Keratinocyte (primary cell): Measurements from ENCODE around the gene MTUS2. TPM values are rescaled to one million over a fixed set of nuclear protein-coding genes. Genes with fewer than 3 reads are reported as not detected.

Experiments
- DNase-seq: peaks from one replicate; pipeline ENCODE4 v3.0.0-alpha.2; 2011; ENCODE audit warnings: low read depth, missing footprints, low spot score
- FAIRE-seq: peaks from 2 replicates; lab custom pipeline; 2011; peaks lifted over from hg19 to GRCh38; lab: Jason Lieb, UNC
- H2AFZ ChIP-seq: 2 replicates; pipeline ENCODE4 v1.6.0; 2012; ENCODE audit warnings: low read length, control low read depth, inconsistent platforms; ENCODE audit not compliant: control insufficient read depth
- H3K27ac ChIP-seq: 2 replicates; pipeline ENCODE4 v1.5.1; 2011; ENCODE audit warnings: low read length; ENCODE audit not compliant: control insufficient read depth, insufficient read depth
- H3K27me3 ChIP-seq: 3 replicates; pipeline ENCODE4 v1.6.0; 2011; ENCODE audit warnings: low read length; ENCODE audit not compliant: control insufficient read depth, insufficient read depth; ENCODE audit errors: extremely low read depth
- H3K36me3 ChIP-seq, 2 experiments: 2 replicates in 1 of 2; 3 replicates in 1 of 2; pipeline ENCODE4 v1.5.1; 2011; ENCODE audit warnings: low read length in 2 of 2, mild to moderate bottlenecking in 1 of 2; ENCODE audit not compliant: control insufficient read depth in 2 of 2, insufficient read depth in 2 of 2; ENCODE audit errors: extremely low read depth in 1 of 2
- H3K4me1 ChIP-seq: 3 replicates; pipeline ENCODE4 v1.5.1; 2011; ENCODE audit warnings: low read length; ENCODE audit not compliant: control insufficient read depth, insufficient read depth; ENCODE audit errors: extremely low read depth
- H3K4me2 ChIP-seq: 3 replicates; pipeline ENCODE4 v1.6.0; 2011; ENCODE audit warnings: low read depth, low read length; ENCODE audit not compliant: control insufficient read depth, insufficient read depth; ENCODE audit errors: extremely low read depth
- H3K4me3 ChIP-seq, 3 experiments: fragments of 200-600 bp in 1 of 3; sonication (generic) in 1 of 3; 2 replicates in 2 of 3; 3 replicates in 1 of 3; pipeline ENCODE4 v1.5.1; 2011 to 2016; ENCODE audit warnings: low read length in 3 of 3, mild to moderate bottlenecking in 3 of 3, control low read depth in 2 of 3, inconsistent platforms in 1 of 3, low read depth in 1 of 3, mixed read lengths in 1 of 3, mixed run types in 1 of 3, moderate library complexity in 1 of 3; ENCODE audit not compliant: control insufficient read depth in 2 of 3, insufficient read depth in 2 of 3; ENCODE audit errors: extremely low read depth in 1 of 3
- H3K79me2 ChIP-seq: 2 replicates; pipeline ENCODE4 v1.6.0; 2012; ENCODE audit warnings: low read length; ENCODE audit not compliant: control insufficient read depth, insufficient read depth
- H3K9ac ChIP-seq: 3 replicates; pipeline ENCODE4 v1.6.0; 2011; ENCODE audit warnings: low read length; ENCODE audit not compliant: control insufficient read depth, insufficient read depth; ENCODE audit errors: extremely low read depth
- H3K9me1 ChIP-seq: 3 replicates; pipeline ENCODE4 v1.6.0; 2011; ENCODE audit warnings: low read length; ENCODE audit not compliant: control insufficient read depth, insufficient read depth; ENCODE audit errors: extremely low read depth
- H3K9me3 ChIP-seq: 2 replicates; pipeline ENCODE4 v1.5.1; 2012; ENCODE audit warnings: low read depth, low read length; ENCODE audit not compliant: control insufficient read depth
- H4K20me1 ChIP-seq: 3 replicates; pipeline ENCODE4 v1.6.0; 2011; ENCODE audit warnings: low read length; ENCODE audit not compliant: control insufficient read depth, insufficient read depth; ENCODE audit errors: extremely low read depth
- CTCF ChIP-seq, 3 experiments: IDR thresholded peaks in 1 of 3; conservative IDR thresholded peaks in 1 of 3; optimal IDR thresholded peaks in 1 of 3; 2 replicates in 2 of 3; 3 replicates in 1 of 3; pipeline versions ENCODE3 to v1.5.1; 2011; ENCODE audit warnings: low read length in 3 of 3, mild to moderate bottlenecking in 3 of 3, moderate library complexity in 2 of 3, control low read depth in 1 of 3, inconsistent platforms in 1 of 3; ENCODE audit not compliant: insufficient read depth in 2 of 3; ENCODE audit errors: extremely low read depth in 1 of 3
- EZH2 ChIP-seq: IDR thresholded peaks from one replicate; pipeline ENCODE4 v1.6.1; 2012; ENCODE audit warnings: inconsistent platforms, mild to moderate bottlenecking, low read length, moderate library complexity
- dilution Hi-C: fragments of 300-500 bp; cut with MboI; formaldehyde crosslinking; loops from one replicate; pipeline ENCODE4 v1.7.0; 2020; ENCODE audit warnings: low sequenced_read_pairs; ENCODE audit not compliant: extremely low pct_ligation_motif_present
- polyA plus RNA-seq, 5 experiments: library from polyadenylated mRNA; depleted of rRNA in 3 of 5; stranded (reverse) in 3 of 5; stranded (forward) in 1 of 5; unstranded in 1 of 5; fragments of >200 nt; gene quantifications; 1 replicate in 1 of 5; 2 replicates in 3 of 5; 3 replicates in 1 of 5; pipeline versions ENCODE4 v1.2.1 to v1.2.3, GENCODE V29; 2011 to 2012; ENCODE audit warnings: missing spikeins in 2 of 5, low read depth in 1 of 5, low replicate concordance in 1 of 5

The MTUS2 gene
- polyA plus RNA-seq, 1 donor (not counting 4 experiments of a cell fraction or from before 2014, with no cell fraction given), result 0.17 TPM

GRCh38 chr13:29534083-29534482 is 713.9 kb downstream of the MTUS2 start:
- Histone ChIP-seq H3K4me2 (no peak overlapping the region), H3K27ac (no peak overlapping the region), H3K9me1 (peaks cover 2% of the 10 kb centered on the region), H3K9ac (no peak overlapping the region), H2AFZ (no peak overlapping the region), H3K36me3 (peaks cover 47 to 59% of the 10 kb centered on the region in 2 experiments), H3K27me3 (no peaks in the 10 kb centered on the region), H3K9me3 (no peaks in the 10 kb centered on the region), H3K4me1 (peaks cover 4% of the 10 kb centered on the region), H4K20me1 (peaks cover 23% of the 10 kb centered on the region), H3K79me2 (peaks cover 62% of the 10 kb centered on the region), H3K4me3 (no peak overlapping the region)
- TF ChIP-seq EZH2, result no peak
- no peak for TF ChIP-seq CTCF (optimal IDR thresholded peaks at IDR 0.05 in 1 of 3, IDR thresholded peaks at IDR 0.05 in 1 of 3, conservative IDR thresholded peaks at IDR 0.05 in 1 of 3; ENCODE audit: extremely low read depth in 1 of 3, insufficient read depth in 2 of 3, low read length in 3 of 3)
- dilution Hi-C loops, result no loop called here
- FAIRE-seq (no peak), DNase-seq (no peak)

GRCh38 chr13:29535663-29536655 is 715.8 kb downstream of the MTUS2 start:
- peaks cover 78% of the 10 kb centered on the region for H3K79me2 ChIP-seq
- no peak overlapping the region for H2AFZ ChIP-seq

More at GRCh38 chr13:29535663-29536655, 715.8 kb downstream of the MTUS2 start:
- dilution Hi-C loops, result no loop called here
- peaks cover 4% of the 10 kb centered on the region for H3K4me1 ChIP-seq
- no peak for TF ChIP-seq EZH2
- no peak for TF ChIP-seq CTCF (optimal IDR thresholded peaks at IDR 0.05 in 1 of 3, IDR thresholded peaks at IDR 0.05 in 1 of 3, conservative IDR thresholded peaks at IDR 0.05 in 1 of 3; ENCODE audit: extremely low read depth in 1 of 3, insufficient read depth in 2 of 3, low read length in 3 of 3)
- H3K9me3 ChIP-seq, result no peaks in the 10 kb centered on the region
- no peaks in the 10 kb centered on the region for H3K27me3 ChIP-seq
- H3K9ac ChIP-seq, result no peak overlapping the region
- DNase-seq (no peak), FAIRE-seq (no peak)
- peaks cover 21% of the 10 kb centered on the region for H4K20me1 ChIP-seq
- no peak overlapping the region for H3K4me3 ChIP-seq
- no peak overlapping the region for H3K4me2 ChIP-seq
- H3K36me3 ChIP-seq, result peaks cover 46 to 53% of the 10 kb centered on the region in 2 experiments
- H3K27ac ChIP-seq, result no peak overlapping the region
- H3K9me1 ChIP-seq, result peaks cover 2% of the 10 kb centered on the region
